ENCODE measurements around the gene FILIP1L. TPM values are rescaled to one million over a fixed set of nuclear protein-coding genes. Genes with fewer than 3 reads are reported as not detected.

Gene FILIP1L
- total RNA-seq, 2 experiments from 2014 or later: not detected

DNA sequence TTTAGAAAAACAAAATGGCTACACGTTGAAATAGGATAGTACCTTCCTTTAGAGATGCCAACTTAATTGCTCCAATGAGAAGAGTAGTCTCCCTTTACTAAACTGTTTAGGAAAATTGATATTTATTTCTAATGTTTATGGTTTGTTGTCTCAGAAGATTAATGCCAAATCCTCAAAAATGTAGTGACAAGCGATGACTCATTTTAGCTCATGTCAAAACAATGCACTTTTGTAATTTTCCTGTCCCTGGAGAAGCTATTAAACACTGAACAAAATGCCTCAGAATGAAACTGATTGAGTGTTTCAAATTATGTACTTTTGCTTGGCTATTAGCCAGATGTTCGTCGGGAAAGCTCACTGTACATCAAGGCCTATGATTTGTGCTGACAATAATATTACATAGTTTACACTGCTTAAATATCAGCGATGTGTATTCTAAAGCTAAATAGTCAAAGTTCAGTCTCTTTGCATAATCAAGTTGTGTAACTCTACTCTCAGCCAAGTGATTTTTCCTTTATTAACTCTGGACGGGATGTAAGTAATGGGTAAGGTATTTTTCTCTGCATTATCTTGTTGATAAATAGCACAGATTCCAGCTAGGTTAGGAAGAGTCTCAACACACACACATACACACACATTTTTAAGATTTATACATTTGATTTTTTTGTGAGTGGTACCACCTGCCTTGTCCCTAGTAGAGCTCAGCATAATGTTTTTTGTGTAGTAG is 212.9 kb downstream of the FILIP1L start:
- no peaks in the 10 kb centered on the region for H3K4me1 ChIP-seq (ENCODE audit: insufficient read depth, low read length, poor library complexity, severe bottlenecking)
- H2AFZ ChIP-seq (ENCODE audit: low read length): no peak overlapping the region
- H3K27ac ChIP-seq (ENCODE audit: low read depth, low read length, poor library complexity, severe bottlenecking): no peak overlapping the region
- H4K20me1 ChIP-seq (ENCODE audit: insufficient read depth, low read length): no peaks in the 10 kb centered on the region; the same call in 1 of the 2 replicates
- no peaks in the 10 kb centered on the region for H3K79me2 ChIP-seq (ENCODE audit: insufficient read depth, low read depth, low read length)
- intact Hi-C loops (cut with micrococcal nuclease; ENCODE audit: unreplicated experiment): no loop called here
- DNase-seq (ENCODE audit: low spot score): no peak
- ChIA-PET CTCF (ENCODE audit: unreplicated experiment) (no interaction called here), POLR2A (interaction anchor here (0.7 kb wide), 1 partner anchor 265 kb away, joined by 3 read pairs; no protein-coding TSS in a partner anchor)
- H3K36me3 ChIP-seq (ENCODE audit: insufficient read depth, low read length): no peaks in the 10 kb centered on the region
- H3K4me3 ChIP-seq (ENCODE audit: low read depth, low read length, poor library complexity, severe bottlenecking): no peak overlapping the region
- BruUV-seq (replicated peaks): no TSS peak
- no peak overlapping the region for H3K4me2 ChIP-seq (ENCODE audit: low read length)
- H3K9me2 ChIP-seq (ENCODE audit: insufficient read depth, low read length): no peaks in the 10 kb centered on the region
- H3K9me3 ChIP-seq (ENCODE audit: low read length): no peaks in the 10 kb centered on the region
- TF ChIP-seq, protein P1, sequence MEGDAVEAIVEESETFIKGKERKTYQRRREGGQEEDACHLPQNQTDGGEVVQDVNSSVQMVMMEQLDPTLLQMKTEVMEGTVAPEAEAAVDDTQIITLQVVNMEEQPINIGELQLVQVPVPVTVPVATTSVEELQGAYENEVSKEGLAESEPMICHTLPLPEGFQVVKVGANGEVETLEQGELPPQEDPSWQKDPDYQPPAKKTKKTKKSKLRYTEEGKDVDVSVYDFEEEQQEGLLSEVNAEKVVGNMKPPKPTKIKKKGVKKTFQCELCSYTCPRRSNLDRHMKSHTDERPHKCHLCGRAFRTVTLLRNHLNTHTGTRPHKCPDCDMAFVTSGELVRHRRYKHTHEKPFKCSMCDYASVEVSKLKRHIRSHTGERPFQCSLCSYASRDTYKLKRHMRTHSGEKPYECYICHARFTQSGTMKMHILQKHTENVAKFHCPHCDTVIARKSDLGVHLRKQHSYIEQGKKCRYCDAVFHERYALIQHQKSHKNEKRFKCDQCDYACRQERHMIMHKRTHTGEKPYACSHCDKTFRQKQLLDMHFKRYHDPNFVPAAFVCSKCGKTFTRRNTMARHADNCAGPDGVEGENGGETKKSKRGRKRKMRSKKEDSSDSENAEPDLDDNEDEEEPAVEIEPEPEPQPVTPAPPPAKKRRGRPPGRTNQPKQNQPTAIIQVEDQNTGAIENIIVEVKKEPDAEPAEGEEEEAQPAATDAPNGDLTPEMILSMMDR (conservative IDR thresholded peaks at IDR 0.05; ENCODE audit: low read length): no peak
- TF ChIP-seq EZH2phosphoT487 (IDR thresholded peaks at IDR 0.05; ENCODE audit: borderline replicate concordance, low read depth, low read length): no peak

DNA sequence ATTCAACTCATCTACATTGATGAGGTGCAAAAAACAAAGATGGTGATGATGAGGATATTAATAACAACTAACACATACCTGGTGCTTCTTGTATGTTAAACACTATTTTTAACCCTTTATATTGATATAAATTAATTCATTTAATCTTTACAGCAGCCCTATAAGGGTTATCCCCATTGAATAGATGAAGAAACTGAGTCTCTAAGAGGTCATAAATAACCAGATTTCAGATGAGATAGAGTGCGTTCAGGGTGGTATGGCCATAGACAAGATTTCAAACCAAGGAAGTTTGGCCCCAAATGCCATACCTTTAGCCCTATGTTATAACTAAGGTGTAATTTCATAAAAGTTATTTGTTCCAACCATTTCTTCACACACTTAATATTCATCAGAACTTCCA is 214.1 kb downstream of the FILIP1L start:
- CTCF ChIA-PET (ENCODE audit: unreplicated experiment): no interaction called here
- TF ChIP-seq, protein P1 (conservative IDR thresholded peaks at IDR 0.05; ENCODE audit: low read length): no peak
- TF ChIP-seq EZH2phosphoT487 (IDR thresholded peaks at IDR 0.05; ENCODE audit: borderline replicate concordance, low read depth, low read length): no peak
- intact Hi-C loops (cut with micrococcal nuclease; ENCODE audit: unreplicated experiment): no loop called here
- Histone ChIP-seq H3K9me3 (ENCODE audit: low read length) (no peaks in the 10 kb centered on the region), H3K27ac (ENCODE audit: low read depth, low read length, poor library complexity, severe bottlenecking) (no peak overlapping the region), H3K36me3 (ENCODE audit: insufficient read depth, low read length) (no peaks in the 10 kb centered on the region), H2AFZ (ENCODE audit: low read length) (no peak overlapping the region), H3K4me2 (ENCODE audit: low read length) (no peak overlapping the region), H3K4me1 (ENCODE audit: insufficient read depth, low read length, poor library complexity, severe bottlenecking) (no peaks in the 10 kb centered on the region), H3K79me2 (ENCODE audit: insufficient read depth, low read depth, low read length) (no peaks in the 10 kb centered on the region), H3K4me3 (ENCODE audit: low read depth, low read length, poor library complexity, severe bottlenecking) (no peak overlapping the region), H4K20me1 (ENCODE audit: insufficient read depth, low read length) (no peaks in the 10 kb centered on the region; the same call in 1 of the 2 replicates), H3K9me2 (ENCODE audit: insufficient read depth, low read length) (no peaks in the 10 kb centered on the region)
- POLR2A ChIA-PET: no interaction called here
- DNase-seq (ENCODE audit: low spot score): no peak
- BruUV-seq (replicated peaks): no TSS peak

DNA sequence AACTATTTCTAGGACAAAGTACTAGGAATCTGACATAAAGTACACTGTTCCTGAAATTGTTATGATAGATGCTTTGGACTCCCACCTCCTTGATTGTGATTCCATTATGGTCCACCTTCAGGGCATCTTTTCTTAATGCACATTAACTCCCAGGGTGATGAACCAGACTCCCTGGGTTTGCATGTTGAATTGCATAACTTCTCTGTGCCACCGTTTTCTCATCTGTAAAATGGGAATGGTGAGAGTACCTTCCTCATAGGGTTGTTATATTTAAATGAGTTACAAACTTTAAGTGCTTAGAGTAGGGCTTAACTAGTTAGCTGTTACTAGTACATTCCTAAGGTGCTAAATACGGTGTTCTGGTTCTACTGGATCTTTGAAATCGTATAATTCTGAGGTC is 214.7 kb downstream of the FILIP1L start:
- H3K4me2 ChIP-seq (ENCODE audit: low read length): no peak overlapping the region
- intact Hi-C loops (cut with micrococcal nuclease; ENCODE audit: unreplicated experiment): no loop called here
- no peak overlapping the region for H3K4me3 ChIP-seq (ENCODE audit: low read depth, low read length, poor library complexity, severe bottlenecking)
- ChIA-PET POLR2A (interaction anchor here (1.1 kb wide), 1 partner anchor 24 kb away, joined by 3 read pairs; no protein-coding TSS in a partner anchor), CTCF (ENCODE audit: unreplicated experiment) (no interaction called here)
- no peaks in the 10 kb centered on the region for H3K79me2 ChIP-seq (ENCODE audit: insufficient read depth, low read depth, low read length)
- H3K27ac ChIP-seq (ENCODE audit: low read depth, low read length, poor library complexity, severe bottlenecking): no peak overlapping the region
- DNase-seq (ENCODE audit: low spot score): no peak
- no peaks in the 10 kb centered on the region for H3K9me2 ChIP-seq (ENCODE audit: insufficient read depth, low read length)
- no peaks in the 10 kb centered on the region for H3K36me3 ChIP-seq (ENCODE audit: insufficient read depth, low read length)
- no TSS peak for BruUV-seq (replicated peaks)
- H3K4me1 ChIP-seq (ENCODE audit: insufficient read depth, low read length, poor library complexity, severe bottlenecking): no peaks in the 10 kb centered on the region
- no peak overlapping the region for H2AFZ ChIP-seq (ENCODE audit: low read length)
- H4K20me1 ChIP-seq (ENCODE audit: insufficient read depth, low read length): no peaks in the 10 kb centered on the region; the same call in 1 of the 2 replicates
- TF ChIP-seq EZH2phosphoT487 (IDR thresholded peaks at IDR 0.05; ENCODE audit: borderline replicate concordance, low read depth, low read length): no peak
- TF ChIP-seq, protein P1 (conservative IDR thresholded peaks at IDR 0.05; ENCODE audit: low read length): no peak
- no peaks in the 10 kb centered on the region for H3K9me3 ChIP-seq (ENCODE audit: low read length)
